ENCODE data around the gene HEPACAM. TPM values are rescaled to one million over a fixed set of nuclear protein-coding genes. Genes with fewer than 3 reads are reported as not detected.

HEPACAM gene
- total RNA-seq, 6 donors from 2014 or later: 0.14 TPM; not detected in 5

DNA sequence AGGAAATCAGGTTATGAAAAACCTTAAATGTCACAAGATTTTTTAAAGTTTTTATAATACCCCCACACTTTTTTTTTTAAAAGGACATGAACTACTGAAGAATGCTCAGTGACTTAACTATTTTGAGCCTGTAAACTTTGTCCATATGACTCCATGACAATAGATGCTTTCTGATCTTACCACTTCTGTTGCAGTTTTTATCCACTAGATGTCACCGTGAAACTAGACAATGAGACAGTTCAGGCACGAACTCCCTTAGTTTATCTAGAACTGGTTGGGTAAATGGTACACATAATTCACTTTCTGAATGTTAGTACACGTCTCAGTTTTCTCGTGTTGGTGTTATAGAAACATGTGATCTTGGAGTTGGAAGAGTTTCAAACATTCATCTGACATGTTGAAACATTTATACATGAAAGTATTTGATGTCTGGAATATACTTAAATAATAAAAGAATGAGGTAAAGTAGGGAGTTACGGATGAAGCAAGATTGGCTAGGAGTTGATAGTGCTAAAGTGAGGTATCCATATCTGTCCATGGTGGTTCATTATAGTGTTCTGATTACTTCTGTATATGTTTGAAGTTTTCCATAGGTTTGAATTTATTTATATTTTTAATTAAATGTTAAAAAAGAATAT, 26.2 kb upstream of the HEPACAM start:
- TF ChIP-seq POLR2AphosphoS5 (IDR thresholded peaks at IDR 0.05): no peak
- TF ChIP-seq CTCF (IDR thresholded peaks at IDR 0.05): peak; percentile 47 to 85 (median 68)
- no peaks in the 10 kb centered on the region for H3K9me3 ChIP-seq
- DNase-seq (no peak), ATAC-seq (ENCODE audit: low FRiP score in 2 of 2) (peak in 1 of 2 donors; percentile 88)
- 20% methylated on average over 5 of the region's 5 CpGs for WGBS, 2 donors
- H3K4me3 ChIP-seq: no peak overlapping the region
- H3K27me3 ChIP-seq: no peaks in the 10 kb centered on the region
- no peaks in the 10 kb centered on the region for H3K4me1 ChIP-seq
- H3K27ac ChIP-seq: no peak overlapping the region
- no peaks in the 10 kb centered on the region for H3K36me3 ChIP-seq

- ATAC-seq (ENCODE audit: low FRiP score in 2 of 2) (no peak), DNase-seq (no peak)
- H3K36me3 ChIP-seq: no peaks in the 10 kb centered on the region
- H3K9me3 ChIP-seq: no peaks in the 10 kb centered on the region
- H3K4me1 ChIP-seq: peaks cover 5 to 17% (median 9%) of the 10 kb centered on the region in 4 donors
- no peaks in the 10 kb centered on the region for H3K27me3 ChIP-seq
- H3K27ac ChIP-seq: no peak overlapping the region
- no peak overlapping the region for H3K4me3 ChIP-seq
- TF ChIP-seq POLR2A (IDR thresholded peaks at IDR 0.05) (no peak), POLR2AphosphoS5 (IDR thresholded peaks at IDR 0.05) (no peak), EP300 (IDR thresholded peaks at IDR 0.05) (no peak), CTCF (IDR thresholded peaks at IDR 0.05) (no peak)
Observed at GRCh38 chr11:124955035-124955434, 19.2 kb upstream of the HEPACAM start.

- H3K9me3 ChIP-seq: no peaks in the 10 kb centered on the region
- peak overlapping the region; percentile 69 to 86 (median 83) for H3K27ac ChIP-seq
- peak overlapping the region in 3 of 4 donors; percentile 59 to 77 (median 73) for H3K4me3 ChIP-seq
- 28 to 36% methylated on average over 4 to 6 of the region's 6 CpGs for WGBS, 2 donors
- H3K27me3 ChIP-seq: no peaks in the 10 kb centered on the region
- DNase-seq (no peak), ATAC-seq (ENCODE audit: low FRiP score in 2 of 2) (no peak)
- H3K36me3 ChIP-seq: no peaks in the 10 kb centered on the region
- TF ChIP-seq CTCF (IDR thresholded peaks at IDR 0.05) (no peak), EP300 (IDR thresholded peaks at IDR 0.05) (no peak), POLR2AphosphoS5 (IDR thresholded peaks at IDR 0.05) (no peak), POLR2A (IDR thresholded peaks at IDR 0.05) (no peak)
- H3K4me1 ChIP-seq: peaks cover 5 to 17% (median 9%) of the 10 kb centered on the region in 4 donors
Observed at GRCh38 chr11:124954590-124954955, 18.7 kb upstream of the HEPACAM start.

DNA sequence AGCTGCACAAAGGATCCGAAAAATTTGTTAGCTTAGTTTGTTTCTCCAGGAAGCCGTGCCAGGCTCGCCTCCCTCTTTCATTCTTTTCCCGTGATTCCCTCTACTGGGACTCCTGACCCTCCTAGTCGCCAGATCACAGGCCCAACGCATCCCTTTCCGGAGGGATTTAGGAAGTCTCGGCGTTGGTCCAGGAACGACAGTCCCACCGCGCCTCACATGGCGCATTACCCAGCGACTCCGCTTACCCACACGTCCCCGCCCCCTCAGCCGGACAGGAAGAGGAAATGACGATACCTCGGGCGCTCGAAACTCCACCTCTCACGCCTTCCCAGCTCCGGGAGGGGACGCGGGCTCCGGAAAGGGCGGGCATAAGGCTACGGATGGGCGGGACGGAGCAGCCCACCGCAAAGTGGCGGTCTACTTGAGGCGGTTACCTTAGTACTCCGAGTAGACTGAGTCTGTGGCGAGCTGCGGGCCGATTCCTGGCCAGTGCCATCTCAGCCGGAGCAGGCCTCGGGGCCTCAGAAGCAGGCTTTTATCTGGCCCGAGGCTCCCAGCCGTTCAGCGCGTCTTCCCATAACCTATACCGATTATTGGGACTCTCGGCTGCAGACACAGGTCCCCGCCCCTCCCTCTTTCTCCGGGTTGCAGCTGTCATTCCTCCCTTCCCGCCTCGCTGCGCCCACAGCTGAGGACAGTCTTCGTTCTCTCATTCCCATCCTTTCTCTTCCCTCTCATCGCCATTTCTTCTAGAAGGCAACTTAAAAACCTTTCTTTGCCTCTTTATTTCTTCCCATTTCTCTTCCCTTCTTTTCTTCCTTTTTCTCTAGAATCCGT, 18.1 kb upstream of the HEPACAM start, which contains the start of gene CCDC15:
Gene CCDC15 (plus strand): TSS at position 450 of the 837 bp plus-strand sequence. CDS start 531 bp downstream, outside the sequence.
- Histone ChIP-seq H3K27ac (peak within 1 kb of the TSS; percentile 69 to 86 (median 83)), H3K4me1 (peaks cover 5 to 17% (median 9%) of the 10 kb centered on the region in 4 donors)
- peak; percentile 99 to 100 for ATAC-seq (ENCODE audit: low FRiP score in 2 of 2)

More for the DNA sequence above, 18.1 kb upstream of the HEPACAM start, which contains the start of gene CCDC15:
- no peaks in the 10 kb centered on the region for H3K27me3 ChIP-seq
- peak in 3 of 4 donors; percentile 59 to 89 (median 61) for TF ChIP-seq POLR2A (IDR thresholded peaks at IDR 0.05)
- peak; percentile 88 to 90 for TF ChIP-seq POLR2AphosphoS5 (IDR thresholded peaks at IDR 0.05)
- TF ChIP-seq EP300 (IDR thresholded peaks at IDR 0.05): peak in 2 of 4 donors; percentile 34 to 49
- peak in 1 of 6 experiments; percentile 19 for TF ChIP-seq CTCF (IDR thresholded peaks at IDR 0.05)
- no peaks in the 10 kb centered on the region for H3K9me3 ChIP-seq
- 1% methylated on average over 25 to 50 of the region's 54 CpGs for WGBS, 2 donors
- H3K4me3 ChIP-seq: peak within 1 kb of the TSS; percentile 47 to 77 (median 66)
- DNase-seq: peak; percentile 95 to 97
- no peaks in the 10 kb centered on the region for H3K36me3 ChIP-seq

Data from upper lobe of left lung (tissue), 6 donors.